GM12872 (cell line): Measurements from ENCODE around the gene MAS1L.

Experiments
- CTCF ChIP-seq: IDR thresholded peaks from 3 replicates; pipeline ENCODE4 v1.5.1; 2011; ENCODE audit warnings: low read depth, mild to moderate bottlenecking, low read length, moderate library complexity; ENCODE audit not compliant: insufficient read depth

MAS1L gene

GRCh38 chr6:29491574-29491973 is 3.8 kb upstream of the MAS1L start:
- TF ChIP-seq CTCF = no peak

GRCh38 chr6:29490552-29490951 is 2.8 kb upstream of the MAS1L start:
- TF ChIP-seq CTCF = no peak

GRCh38 chr6:29490055-29490454 is 2.3 kb upstream of the MAS1L start:
- no peak for TF ChIP-seq CTCF

- no peak for TF ChIP-seq CTCF
Measured at GRCh38 chr6:29489286-29489685, 1.5 kb upstream of the MAS1L start.

GRCh38 chr6:29488874-29489273 is 1.1 kb upstream of the MAS1L start:
- TF ChIP-seq CTCF = no peak

GRCh38 chr6:29487131-29487530 is 625 bp downstream of the MAS1L start:
- TF ChIP-seq CTCF = no peak

- TF ChIP-seq CTCF = no peak
Measured at GRCh38 chr6:29486577-29486976, 1.2 kb downstream of the MAS1L start.

- TF ChIP-seq CTCF = no peak
Measured at GRCh38 chr6:29483735-29484134, 4.0 kb downstream of the MAS1L start.
